Measurements from ENCODE around the gene KBTBD7.

The KBTBD7 gene

GRCh38 chr13:41188584-41188983 is 5.8 kb downstream of the KBTBD7 start:
- Histone ChIP-seq H3K27me3 (ENCODE audit: control insufficient read depth, insufficient read depth, low read length) (no peaks in the 10 kb centered on the region), H3K4me1 (no peaks in the 10 kb centered on the region), H3K27ac (no peak overlapping the region), H2AFZ (no peak overlapping the region), H3K36me3 (ENCODE audit: control insufficient read depth, insufficient read depth, low read length) (no peaks in the 10 kb centered on the region), H3K4me3 (ENCODE audit: low read depth, low read length) (no peak overlapping the region), H3K9me3 (ENCODE audit: control insufficient read depth, low read length) (no peaks in the 10 kb centered on the region), H3K9ac (no peak overlapping the region), H3K4me2 (ENCODE audit: low read length) (no peak overlapping the region), H3K79me2 (peaks cover 2% of the 10 kb centered on the region)
- TF ChIP-seq, protein P1, sequence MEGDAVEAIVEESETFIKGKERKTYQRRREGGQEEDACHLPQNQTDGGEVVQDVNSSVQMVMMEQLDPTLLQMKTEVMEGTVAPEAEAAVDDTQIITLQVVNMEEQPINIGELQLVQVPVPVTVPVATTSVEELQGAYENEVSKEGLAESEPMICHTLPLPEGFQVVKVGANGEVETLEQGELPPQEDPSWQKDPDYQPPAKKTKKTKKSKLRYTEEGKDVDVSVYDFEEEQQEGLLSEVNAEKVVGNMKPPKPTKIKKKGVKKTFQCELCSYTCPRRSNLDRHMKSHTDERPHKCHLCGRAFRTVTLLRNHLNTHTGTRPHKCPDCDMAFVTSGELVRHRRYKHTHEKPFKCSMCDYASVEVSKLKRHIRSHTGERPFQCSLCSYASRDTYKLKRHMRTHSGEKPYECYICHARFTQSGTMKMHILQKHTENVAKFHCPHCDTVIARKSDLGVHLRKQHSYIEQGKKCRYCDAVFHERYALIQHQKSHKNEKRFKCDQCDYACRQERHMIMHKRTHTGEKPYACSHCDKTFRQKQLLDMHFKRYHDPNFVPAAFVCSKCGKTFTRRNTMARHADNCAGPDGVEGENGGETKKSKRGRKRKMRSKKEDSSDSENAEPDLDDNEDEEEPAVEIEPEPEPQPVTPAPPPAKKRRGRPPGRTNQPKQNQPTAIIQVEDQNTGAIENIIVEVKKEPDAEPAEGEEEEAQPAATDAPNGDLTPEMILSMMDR (IDR thresholded peaks at IDR 0.05), result no peak

DNA sequence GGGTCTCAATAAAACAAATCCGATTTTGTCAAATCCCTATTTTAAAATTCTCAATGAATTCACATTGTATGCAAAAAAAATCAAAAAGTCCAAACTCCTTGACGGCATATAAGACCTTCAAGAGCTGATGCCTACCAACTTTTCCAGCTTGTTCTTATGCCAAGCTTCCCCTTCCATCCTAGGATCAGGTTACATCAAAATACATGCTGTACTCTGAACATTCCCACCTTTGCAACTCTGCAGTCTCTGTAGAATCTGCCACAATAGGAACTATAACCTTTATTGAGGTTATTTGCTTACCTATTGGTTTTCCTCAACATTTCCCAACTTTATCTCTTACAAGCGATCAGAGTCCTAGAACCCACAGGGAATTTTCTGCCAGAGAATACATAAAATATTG is 7.9 kb downstream of the KBTBD7 start:
- H3K4me1 ChIP-seq, result no peaks in the 10 kb centered on the region
- H2AFZ ChIP-seq, result no peak overlapping the region
- H3K27me3 ChIP-seq (ENCODE audit: control insufficient read depth, insufficient read depth, low read length), result no peaks in the 10 kb centered on the region
- H3K4me2 ChIP-seq (ENCODE audit: low read length), result no peak overlapping the region
- H3K36me3 ChIP-seq (ENCODE audit: control insufficient read depth, insufficient read depth, low read length), result no peaks in the 10 kb centered on the region
- H3K27ac ChIP-seq, result no peak overlapping the region
- no peak overlapping the region for H3K9ac ChIP-seq
- H3K9me3 ChIP-seq (ENCODE audit: control insufficient read depth, low read length), result no peaks in the 10 kb centered on the region
- no peaks in the 10 kb centered on the region for H3K79me2 ChIP-seq
- TF ChIP-seq, protein P1 (IDR thresholded peaks at IDR 0.05), result no peak
- H3K4me3 ChIP-seq (ENCODE audit: low read depth, low read length), result no peak overlapping the region

- Histone ChIP-seq H3K4me3 (ENCODE audit: low read depth, low read length) (no peak overlapping the region), H3K4me1 (no peaks in the 10 kb centered on the region), H3K9ac (no peak overlapping the region), H3K79me2 (no peaks in the 10 kb centered on the region), H3K27me3 (ENCODE audit: control insufficient read depth, insufficient read depth, low read length) (no peaks in the 10 kb centered on the region), H3K4me2 (ENCODE audit: low read length) (no peak overlapping the region), H3K27ac (no peak overlapping the region), H3K9me3 (ENCODE audit: control insufficient read depth, low read length) (no peaks in the 10 kb centered on the region), H3K36me3 (ENCODE audit: control insufficient read depth, insufficient read depth, low read length) (no peaks in the 10 kb centered on the region), H2AFZ (no peak overlapping the region)
- TF ChIP-seq, protein P1 (IDR thresholded peaks at IDR 0.05), result no peak
Measured at GRCh38 chr13:41182231-41182630, 12.1 kb downstream of the KBTBD7 start.

DNA sequence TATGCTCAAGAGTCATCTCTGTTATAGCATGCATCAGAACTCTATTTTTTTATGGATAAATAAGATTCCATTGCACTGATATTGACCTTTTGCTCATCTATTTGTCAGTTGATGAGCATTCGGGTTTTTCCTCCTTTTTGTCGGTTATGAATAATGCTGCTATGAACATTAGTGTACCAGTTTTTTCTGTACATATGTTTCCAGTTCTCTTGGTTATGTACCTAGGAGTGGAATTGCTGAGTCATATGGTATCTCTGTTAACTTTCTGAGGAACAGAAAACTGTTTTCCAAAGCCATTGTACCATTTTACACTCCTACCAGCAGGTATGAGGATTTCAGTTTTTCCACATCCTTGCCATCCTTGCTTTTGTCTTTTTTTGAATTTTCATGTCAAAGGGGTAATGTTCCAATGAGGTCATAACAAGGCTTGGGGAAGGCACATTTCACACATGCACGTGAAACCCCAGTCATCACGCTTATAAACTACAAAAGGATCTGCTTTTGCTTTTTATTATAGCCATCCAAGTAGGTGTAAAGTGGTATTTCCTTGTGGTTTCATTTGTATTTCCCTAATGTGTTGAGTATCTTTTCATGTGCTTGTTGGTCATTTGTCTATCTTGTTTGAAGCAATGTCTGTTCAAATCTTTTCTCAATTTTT is 14.6 kb downstream of the KBTBD7 start:
- H3K9ac ChIP-seq, result no peak overlapping the region
- H3K27me3 ChIP-seq (ENCODE audit: control insufficient read depth, insufficient read depth, low read length), result no peaks in the 10 kb centered on the region
- H3K4me3 ChIP-seq (ENCODE audit: low read depth, low read length), result no peak overlapping the region
- H3K9me3 ChIP-seq (ENCODE audit: control insufficient read depth, low read length), result no peaks in the 10 kb centered on the region
- no peak overlapping the region for H2AFZ ChIP-seq
- H3K36me3 ChIP-seq (ENCODE audit: control insufficient read depth, insufficient read depth, low read length), result no peaks in the 10 kb centered on the region
- TF ChIP-seq, protein P1 (IDR thresholded peaks at IDR 0.05), result no peak
- no peak overlapping the region for H3K27ac ChIP-seq
- no peak overlapping the region for H3K4me2 ChIP-seq (ENCODE audit: low read length)
- H3K4me1 ChIP-seq, result no peaks in the 10 kb centered on the region
- no peaks in the 10 kb centered on the region for H3K79me2 ChIP-seq

- H3K36me3 ChIP-seq (ENCODE audit: control insufficient read depth, insufficient read depth, low read length), result no peaks in the 10 kb centered on the region
- H2AFZ ChIP-seq, result no peak overlapping the region
- no peaks in the 10 kb centered on the region for H3K9me3 ChIP-seq (ENCODE audit: control insufficient read depth, low read length)
- no peaks in the 10 kb centered on the region for H3K27me3 ChIP-seq (ENCODE audit: control insufficient read depth, insufficient read depth, low read length)
- no peaks in the 10 kb centered on the region for H3K4me1 ChIP-seq
- no peak overlapping the region for H3K27ac ChIP-seq
- H3K79me2 ChIP-seq, result no peaks in the 10 kb centered on the region
- H3K9ac ChIP-seq, result no peak overlapping the region
- H3K4me2 ChIP-seq (ENCODE audit: low read length), result no peak overlapping the region
- no peak overlapping the region for H3K4me3 ChIP-seq (ENCODE audit: low read depth, low read length)
- TF ChIP-seq, protein P1 (IDR thresholded peaks at IDR 0.05), result no peak
Measured at GRCh38 chr13:41178040-41178439, 16.3 kb downstream of the KBTBD7 start.
